AG09319 (cell line): ENCODE results near the gene CPA2.
"Not testable (repeated sequence)": the region's sequence is repeated elsewhere in the genome, so short reads cannot be mapped to it uniquely, and the experiment has no call there.

Experiments
- DNase-seq: peaks from one replicate; pipeline ENCODE4 v3.0.0-alpha.2; 2010; ENCODE audit warnings: low read depth; ENCODE audit errors: extremely low read depth
- TF ChIP-seq, protein P1 (sequence below): IDR thresholded peaks from 2 replicates; pipeline ENCODE4 v1.5.1; 2011; ENCODE audit warnings: low read depth, mild to moderate bottlenecking, inconsistent platforms, low read length, moderate library complexity

CPA2 gene

DNA sequence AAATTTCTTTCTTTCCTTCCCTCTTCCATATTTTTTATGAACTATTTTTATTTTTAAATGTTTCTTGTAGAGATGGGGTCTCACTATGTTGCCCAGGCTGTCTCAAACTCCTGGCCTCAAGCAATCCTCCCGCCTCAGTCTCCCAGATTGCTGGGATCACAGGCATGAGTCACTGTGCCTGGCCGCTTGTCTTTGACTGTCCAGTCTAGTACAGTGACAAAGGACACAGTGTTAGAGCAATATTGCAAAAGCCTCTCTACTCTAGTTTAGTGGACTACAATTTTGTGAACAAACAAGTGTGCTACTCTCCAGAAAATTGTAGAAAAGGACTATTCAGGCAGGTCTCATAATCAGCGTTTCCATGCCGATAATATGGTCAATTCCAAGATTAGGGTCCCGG lies 37.3 kb downstream of the CPA2 start:
- DNase-seq: no peak
- TF ChIP-seq, protein P1, sequence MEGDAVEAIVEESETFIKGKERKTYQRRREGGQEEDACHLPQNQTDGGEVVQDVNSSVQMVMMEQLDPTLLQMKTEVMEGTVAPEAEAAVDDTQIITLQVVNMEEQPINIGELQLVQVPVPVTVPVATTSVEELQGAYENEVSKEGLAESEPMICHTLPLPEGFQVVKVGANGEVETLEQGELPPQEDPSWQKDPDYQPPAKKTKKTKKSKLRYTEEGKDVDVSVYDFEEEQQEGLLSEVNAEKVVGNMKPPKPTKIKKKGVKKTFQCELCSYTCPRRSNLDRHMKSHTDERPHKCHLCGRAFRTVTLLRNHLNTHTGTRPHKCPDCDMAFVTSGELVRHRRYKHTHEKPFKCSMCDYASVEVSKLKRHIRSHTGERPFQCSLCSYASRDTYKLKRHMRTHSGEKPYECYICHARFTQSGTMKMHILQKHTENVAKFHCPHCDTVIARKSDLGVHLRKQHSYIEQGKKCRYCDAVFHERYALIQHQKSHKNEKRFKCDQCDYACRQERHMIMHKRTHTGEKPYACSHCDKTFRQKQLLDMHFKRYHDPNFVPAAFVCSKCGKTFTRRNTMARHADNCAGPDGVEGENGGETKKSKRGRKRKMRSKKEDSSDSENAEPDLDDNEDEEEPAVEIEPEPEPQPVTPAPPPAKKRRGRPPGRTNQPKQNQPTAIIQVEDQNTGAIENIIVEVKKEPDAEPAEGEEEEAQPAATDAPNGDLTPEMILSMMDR: no peak

DNA sequence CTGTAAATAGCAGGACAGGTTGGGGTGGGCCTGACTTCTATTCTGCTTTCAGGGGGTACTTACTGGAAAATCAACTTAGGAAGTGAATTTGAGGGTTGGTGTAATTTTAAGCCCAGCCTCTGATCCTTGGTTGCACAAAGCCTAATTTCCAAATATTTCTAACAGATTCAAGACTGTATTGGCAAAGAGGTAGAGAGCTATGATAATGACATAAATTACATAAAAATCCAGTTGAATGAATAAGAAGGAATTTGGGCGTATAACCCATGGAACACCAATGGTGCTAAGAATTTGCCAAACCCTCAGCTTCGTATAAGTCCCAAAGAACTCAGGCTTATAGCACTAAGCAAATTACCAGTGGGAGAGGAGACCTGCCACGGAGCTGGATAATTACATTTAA lies 38.2 kb downstream of the CPA2 start:
- no peak for DNase-seq
- TF ChIP-seq, protein P1: no peak

DNA sequence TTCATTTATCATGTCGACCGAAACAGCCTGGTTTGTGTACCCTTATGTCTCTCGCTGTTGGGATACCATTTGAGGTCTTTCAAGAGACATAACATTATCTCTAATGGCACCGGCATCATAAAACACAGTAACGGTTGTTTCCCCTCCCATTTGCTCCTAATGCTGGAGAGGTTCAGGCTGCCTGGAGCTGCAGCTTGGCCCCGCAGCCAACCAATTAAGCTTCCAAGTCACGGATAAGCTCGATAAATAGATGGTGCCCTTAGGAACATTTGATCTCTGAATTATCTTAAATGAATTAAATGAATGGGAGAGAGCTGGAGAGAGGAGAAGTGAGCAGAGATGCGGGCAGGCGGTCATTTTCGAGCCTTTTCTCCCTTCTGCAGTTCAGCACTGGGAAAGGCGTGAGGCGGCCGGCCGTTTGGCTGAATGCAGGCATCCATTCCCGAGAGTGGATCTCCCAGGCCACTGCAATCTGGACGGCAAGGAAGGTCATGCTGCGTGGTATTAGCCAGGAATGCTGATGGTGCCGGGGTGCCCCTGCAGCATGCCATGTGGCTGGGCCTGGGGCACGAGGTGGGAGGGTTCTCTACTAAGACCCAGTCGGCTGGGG lies 38.9 kb downstream of the CPA2 start:
- TF ChIP-seq, protein P1: no peak
- DNase-seq: no peak

DNA sequence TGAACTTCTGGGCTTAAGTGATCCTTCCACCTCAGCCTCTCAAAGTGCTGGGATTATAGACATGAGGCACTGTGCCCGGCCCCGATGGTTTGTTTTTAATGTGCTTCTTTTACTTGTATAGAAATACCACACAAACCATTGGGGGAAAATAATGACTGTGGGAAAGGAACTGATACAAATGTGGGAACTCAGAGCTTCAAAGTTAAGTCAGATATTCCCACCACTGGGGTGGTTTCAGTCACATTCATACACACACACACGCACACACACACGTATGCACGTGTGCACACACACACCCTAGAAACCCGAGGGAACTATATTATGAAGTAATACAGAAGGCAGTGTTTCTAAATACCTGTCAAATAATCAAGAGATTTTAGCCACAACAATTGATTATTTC lies 43.3 kb downstream of the CPA2 start:
- TF ChIP-seq, protein P1: no peak
- DNase-seq: no peak

DNA sequence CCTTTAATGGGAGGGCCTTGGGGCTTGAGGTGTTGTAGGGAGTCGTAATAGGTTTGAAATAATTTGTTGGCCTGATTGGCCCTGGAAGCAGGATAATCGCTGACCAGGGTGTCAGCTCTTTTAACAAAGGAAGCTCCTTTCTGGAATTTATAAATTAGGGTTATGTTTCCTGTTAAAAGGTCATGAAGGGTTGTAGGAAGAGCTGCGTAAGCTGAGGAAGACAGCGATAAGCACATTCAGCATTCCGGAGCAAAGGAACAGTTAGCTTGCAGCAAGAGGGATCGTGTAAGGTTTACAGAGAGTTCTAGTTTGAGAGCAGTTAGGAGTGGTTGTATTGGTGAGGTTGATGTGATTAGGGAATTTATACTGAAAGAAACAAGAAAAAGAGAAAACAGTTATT lies 47.6 kb downstream of the CPA2 start:
- TF ChIP-seq, protein P1: no peak
- DNase-seq: no peak

DNA sequence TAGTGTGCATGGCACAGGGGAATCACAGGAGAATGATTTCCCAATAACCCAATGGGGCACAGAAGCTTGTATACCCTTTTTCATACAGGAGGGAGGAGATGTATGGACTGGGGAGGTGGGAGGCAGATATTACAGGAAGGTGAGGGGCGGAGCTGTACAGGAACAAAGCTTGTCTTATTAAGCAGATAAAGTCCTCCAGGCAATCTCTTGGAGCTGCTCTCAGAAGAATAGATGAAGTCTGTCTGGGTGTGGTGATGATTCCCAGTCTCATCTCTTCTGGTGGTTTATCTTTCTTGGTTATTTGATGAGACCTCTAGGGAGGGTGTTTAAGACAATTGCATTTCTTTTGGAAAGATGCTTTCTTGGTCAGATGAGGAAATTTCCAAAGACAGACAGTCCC lies 52.9 kb downstream of the CPA2 start:
- TF ChIP-seq, protein P1: no peak
- DNase-seq: no peak

DNA sequence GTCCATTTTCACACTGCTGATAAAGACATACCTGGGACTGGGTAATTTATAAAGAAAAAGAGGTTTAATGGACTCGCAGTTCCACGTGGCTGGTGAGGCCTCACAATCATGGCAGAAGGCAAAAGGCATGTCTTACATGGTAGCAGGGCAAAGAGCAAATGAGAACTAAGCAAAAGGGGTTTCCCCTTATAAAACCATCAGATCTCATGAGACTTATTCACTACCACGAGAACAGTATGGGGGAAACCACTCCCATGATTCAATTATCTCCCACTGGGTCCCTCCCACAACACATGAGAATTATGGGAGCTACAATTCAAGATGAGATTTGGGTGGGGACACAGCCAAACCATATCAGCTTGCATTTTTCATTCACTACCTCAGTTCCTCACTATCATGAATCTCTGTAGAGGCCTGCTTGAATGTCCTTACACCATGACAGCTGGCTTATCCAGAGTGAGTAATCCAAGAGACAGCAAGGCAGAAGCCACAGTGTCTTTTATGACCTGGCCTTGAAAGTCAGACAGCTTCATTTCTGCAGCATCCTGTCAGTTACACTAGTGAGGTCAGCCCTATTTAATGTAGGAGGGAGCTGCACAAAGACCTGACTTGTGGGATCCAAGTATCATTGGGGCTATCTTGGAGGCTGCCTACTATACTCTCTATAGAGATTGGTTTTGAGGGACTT lies 55.0 kb downstream of the CPA2 start:
- not testable (repeated sequence) for DNase-seq

DNA sequence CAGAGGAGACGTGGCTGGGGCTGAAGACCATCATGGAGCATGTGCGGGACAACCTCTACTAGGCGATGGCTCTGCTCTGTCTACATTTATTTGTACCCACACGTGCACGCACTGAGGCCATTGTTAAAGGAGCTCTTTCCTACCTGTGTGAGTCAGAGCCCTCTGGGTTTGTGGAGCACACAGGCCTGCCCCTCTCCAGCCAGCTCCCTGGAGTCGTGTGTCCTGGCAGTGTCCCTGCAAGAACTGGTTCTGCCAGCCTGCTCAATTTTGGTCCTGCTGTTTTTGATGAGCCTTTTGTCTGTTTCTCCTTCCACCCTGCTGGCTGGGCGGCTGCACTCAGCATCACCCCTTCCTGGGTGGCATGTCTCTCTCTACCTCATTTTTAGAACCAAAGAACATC lies 56.0 kb downstream of the CPA2 start:
- TF ChIP-seq, protein P1: no peak
- DNase-seq: no peak
